ENCODE measurements around the gene PSMB7.

The PSMB7 gene

DNA sequence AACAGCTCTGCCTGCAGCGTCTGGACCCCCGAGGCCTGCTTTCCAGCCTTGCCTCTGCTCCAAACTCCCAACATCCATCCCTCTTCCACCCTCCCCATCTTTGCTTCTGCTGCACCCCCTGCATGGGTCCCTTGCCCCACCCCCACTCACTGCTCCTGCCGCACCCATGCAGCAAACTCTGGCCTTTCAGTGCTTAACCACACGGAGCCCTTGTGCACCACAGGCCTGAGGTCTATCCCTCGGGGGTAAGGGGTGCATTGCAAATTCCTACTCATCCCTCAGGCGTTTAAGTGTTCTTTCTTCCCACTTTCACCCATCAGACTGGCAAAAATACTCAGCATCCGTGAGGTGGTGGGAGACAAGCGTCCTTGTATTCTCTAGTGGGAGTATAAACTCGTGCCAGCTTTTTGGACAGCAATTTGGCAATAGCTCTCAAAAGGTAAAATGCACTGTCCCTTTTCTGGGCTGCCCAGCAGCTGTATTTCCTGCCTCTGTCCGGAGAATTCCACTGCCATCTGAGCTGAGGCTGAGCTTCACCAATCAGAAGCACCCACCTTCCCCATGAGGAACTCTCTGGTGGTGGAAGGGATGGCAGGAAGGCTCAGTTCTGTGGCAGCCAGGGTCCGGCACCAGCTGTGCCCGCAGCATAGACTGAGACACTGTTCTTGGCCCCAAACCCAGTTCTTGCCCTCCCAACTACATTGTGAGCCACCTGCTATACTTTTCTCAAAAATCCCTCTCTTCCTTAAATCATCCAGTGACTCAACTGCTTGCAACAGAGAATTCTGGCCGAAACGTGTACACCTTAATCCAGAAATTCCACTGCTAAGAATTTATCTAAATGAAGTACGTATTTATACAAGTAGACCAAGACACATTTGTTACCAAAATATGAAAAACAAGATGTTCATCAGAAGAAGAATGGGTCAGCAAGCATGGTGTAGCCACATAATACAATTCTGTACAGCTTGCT is 15.0 kb downstream of the PSMB7 start:
- TF ChIP-seq EP300 (IDR thresholded peaks at IDR 0.05; ENCODE audit: borderline replicate concordance) (no peak), TCF12 (IDR thresholded peaks at IDR 0.05; ENCODE audit: low read depth) (no peak), TEAD4 (IDR thresholded peaks at IDR 0.05) (no peak)

DNA sequence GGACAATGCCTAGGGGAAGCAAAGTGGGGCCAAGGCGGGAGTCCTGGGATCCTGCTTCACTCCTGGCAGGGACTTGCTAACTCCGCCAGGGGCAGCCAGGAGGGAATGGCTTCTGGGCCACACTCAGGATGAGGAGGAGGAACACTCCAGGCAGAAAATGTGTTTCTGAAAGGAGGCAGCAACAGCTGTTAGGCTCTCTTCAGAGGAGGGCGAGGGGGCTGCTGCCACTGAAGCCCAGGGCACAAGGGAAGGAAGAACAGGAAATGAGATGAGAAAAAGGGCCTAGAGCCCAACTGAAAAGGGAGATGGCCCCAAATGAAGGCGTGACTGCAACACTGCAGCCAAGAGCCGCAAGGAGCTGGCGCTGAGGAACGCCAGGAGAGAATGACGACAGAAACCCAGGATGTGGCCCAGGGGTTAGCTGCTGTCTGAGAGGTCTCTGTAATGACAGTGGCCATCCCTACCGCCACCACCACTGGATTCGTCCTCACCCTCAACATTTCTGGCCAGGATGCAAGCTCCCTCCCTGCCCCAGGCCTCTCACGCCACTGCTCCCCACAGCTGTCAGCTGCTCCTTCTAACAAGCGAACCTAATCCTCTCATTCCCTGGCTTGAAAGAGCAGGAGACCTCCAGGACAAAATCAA is 15.8 kb downstream of the PSMB7 start:
- TF ChIP-seq CEBPB (IDR thresholded peaks at IDR 0.05) (no peak), EP300 (IDR thresholded peaks at IDR 0.05; ENCODE audit: borderline replicate concordance) (no peak), ZBTB7A (IDR thresholded peaks at IDR 0.05; ENCODE audit: low read depth) (no peak), EGR1 (IDR thresholded peaks at IDR 0.05) (no peak), TCF12 (IDR thresholded peaks at IDR 0.05; ENCODE audit: low read depth) (no peak), CREB1 (IDR thresholded peaks at IDR 0.05; ENCODE audit: low read depth) (no peak), MAX (IDR thresholded peaks at IDR 0.05) (no peak), TEAD4 (IDR thresholded peaks at IDR 0.05) (no peak), TAF1 (IDR thresholded peaks at IDR 0.05; ENCODE audit: low read depth) (no peak), RAD21 (IDR thresholded peaks at IDR 0.05; ENCODE audit: low read depth) (no peak), YY1 (IDR thresholded peaks at IDR 0.05; ENCODE audit: low read depth) (no peak), NFIC (IDR thresholded peaks at IDR 0.05) (no peak), FOXM1 (IDR thresholded peaks at IDR 0.05; ENCODE audit: borderline replicate concordance, low read depth) (no peak)
- TF ChIP-seq, protein P1, sequence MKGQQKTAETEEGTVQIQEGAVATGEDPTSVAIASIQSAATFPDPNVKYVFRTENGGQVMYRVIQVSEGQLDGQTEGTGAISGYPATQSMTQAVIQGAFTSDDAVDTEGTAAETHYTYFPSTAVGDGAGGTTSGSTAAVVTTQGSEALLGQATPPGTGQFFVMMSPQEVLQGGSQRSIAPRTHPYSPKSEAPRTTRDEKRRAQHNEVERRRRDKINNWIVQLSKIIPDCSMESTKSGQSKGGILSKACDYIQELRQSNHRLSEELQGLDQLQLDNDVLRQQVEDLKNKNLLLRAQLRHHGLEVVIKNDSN (IDR thresholded peaks at IDR 0.05) = no peak
- TF ChIP-seq, protein P2, sequence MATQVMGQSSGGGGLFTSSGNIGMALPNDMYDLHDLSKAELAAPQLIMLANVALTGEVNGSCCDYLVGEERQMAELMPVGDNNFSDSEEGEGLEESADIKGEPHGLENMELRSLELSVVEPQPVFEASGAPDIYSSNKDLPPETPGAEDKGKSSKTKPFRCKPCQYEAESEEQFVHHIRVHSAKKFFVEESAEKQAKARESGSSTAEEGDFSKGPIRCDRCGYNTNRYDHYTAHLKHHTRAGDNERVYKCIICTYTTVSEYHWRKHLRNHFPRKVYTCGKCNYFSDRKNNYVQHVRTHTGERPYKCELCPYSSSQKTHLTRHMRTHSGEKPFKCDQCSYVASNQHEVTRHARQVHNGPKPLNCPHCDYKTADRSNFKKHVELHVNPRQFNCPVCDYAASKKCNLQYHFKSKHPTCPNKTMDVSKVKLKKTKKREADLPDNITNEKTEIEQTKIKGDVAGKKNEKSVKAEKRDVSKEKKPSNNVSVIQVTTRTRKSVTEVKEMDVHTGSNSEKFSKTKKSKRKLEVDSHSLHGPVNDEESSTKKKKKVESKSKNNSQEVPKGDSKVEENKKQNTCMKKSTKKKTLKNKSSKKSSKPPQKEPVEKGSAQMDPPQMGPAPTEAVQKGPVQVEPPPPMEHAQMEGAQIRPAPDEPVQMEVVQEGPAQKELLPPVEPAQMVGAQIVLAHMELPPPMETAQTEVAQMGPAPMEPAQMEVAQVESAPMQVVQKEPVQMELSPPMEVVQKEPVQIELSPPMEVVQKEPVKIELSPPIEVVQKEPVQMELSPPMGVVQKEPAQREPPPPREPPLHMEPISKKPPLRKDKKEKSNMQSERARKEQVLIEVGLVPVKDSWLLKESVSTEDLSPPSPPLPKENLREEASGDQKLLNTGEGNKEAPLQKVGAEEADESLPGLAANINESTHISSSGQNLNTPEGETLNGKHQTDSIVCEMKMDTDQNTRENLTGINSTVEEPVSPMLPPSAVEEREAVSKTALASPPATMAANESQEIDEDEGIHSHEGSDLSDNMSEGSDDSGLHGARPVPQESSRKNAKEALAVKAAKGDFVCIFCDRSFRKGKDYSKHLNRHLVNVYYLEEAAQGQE (IDR thresholded peaks at IDR 0.05; ENCODE audit: low read depth) = no peak

DNA sequence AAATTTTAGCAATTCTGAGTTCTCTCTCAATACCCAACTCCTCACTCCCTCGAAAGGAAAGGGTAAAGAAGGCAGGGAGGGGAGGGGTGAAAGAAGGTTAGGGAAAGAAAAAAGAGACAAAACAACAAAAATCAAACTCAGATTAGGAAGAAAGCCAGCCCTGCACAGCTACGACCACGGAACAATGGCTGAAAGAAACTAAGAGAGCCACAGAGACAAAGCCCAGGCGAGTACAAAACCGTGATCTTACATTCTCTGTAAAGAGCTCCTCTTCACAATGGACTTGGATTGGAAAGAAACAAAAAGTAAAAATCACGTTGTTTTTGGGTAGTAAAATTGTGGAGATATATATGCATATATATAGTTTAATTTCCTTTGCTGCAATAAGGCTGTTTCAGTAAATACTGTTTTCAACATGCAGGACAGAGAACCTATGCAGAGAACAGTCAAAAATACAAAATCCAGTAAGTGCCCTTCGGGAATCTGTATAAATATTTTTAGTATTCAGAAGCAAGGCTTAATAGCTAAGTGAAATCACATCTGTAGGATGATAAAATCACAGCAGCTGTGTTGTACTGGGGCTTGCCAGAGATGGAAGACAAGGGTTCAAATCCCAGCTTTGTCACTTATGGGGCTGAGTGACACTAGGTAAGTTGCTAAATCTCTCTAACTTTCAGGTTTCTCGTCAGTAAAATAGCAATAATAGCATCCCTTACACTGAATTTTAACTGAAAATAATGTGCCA is 16.9 kb downstream of the PSMB7 start:
- TF ChIP-seq, protein P1 (IDR thresholded peaks at IDR 0.05) = no peak
- TF ChIP-seq RAD21 (IDR thresholded peaks at IDR 0.05; ENCODE audit: low read depth) (no peak), TEAD4 (IDR thresholded peaks at IDR 0.05) (no peak), TCF12 (IDR thresholded peaks at IDR 0.05; ENCODE audit: low read depth) (no peak), TAF1 (IDR thresholded peaks at IDR 0.05; ENCODE audit: low read depth) (no peak), EP300 (IDR thresholded peaks at IDR 0.05; ENCODE audit: borderline replicate concordance) (no peak), YY1 (IDR thresholded peaks at IDR 0.05; ENCODE audit: low read depth) (no peak), CREB1 (IDR thresholded peaks at IDR 0.05; ENCODE audit: low read depth) (no peak), FOXM1 (IDR thresholded peaks at IDR 0.05; ENCODE audit: borderline replicate concordance, low read depth) (no peak), CEBPB (IDR thresholded peaks at IDR 0.05) (no peak), ZBTB7A (IDR thresholded peaks at IDR 0.05; ENCODE audit: low read depth) (no peak), NFIC (IDR thresholded peaks at IDR 0.05) (no peak), EGR1 (IDR thresholded peaks at IDR 0.05) (no peak)
- TF ChIP-seq, protein P2 (IDR thresholded peaks at IDR 0.05; ENCODE audit: low read depth) = no peak

GRCh38 chr9:124395826-124396225 is 19.4 kb downstream of the PSMB7 start:
- no peak for TF ChIP-seq TEAD4 (IDR thresholded peaks at IDR 0.05)
- no peak for TF ChIP-seq CREB1 (IDR thresholded peaks at IDR 0.05; ENCODE audit: low read depth)
- no peak for TF ChIP-seq NFIC (IDR thresholded peaks at IDR 0.05)
- TF ChIP-seq, protein P1 (IDR thresholded peaks at IDR 0.05) = no peak
- no peak for TF ChIP-seq ZBTB7A (IDR thresholded peaks at IDR 0.05; ENCODE audit: low read depth)
- TF ChIP-seq FOXM1 (IDR thresholded peaks at IDR 0.05; ENCODE audit: borderline replicate concordance, low read depth) = no peak
- TF ChIP-seq TCF12 (IDR thresholded peaks at IDR 0.05; ENCODE audit: low read depth) = no peak
- TF ChIP-seq YY1 (IDR thresholded peaks at IDR 0.05; ENCODE audit: low read depth) = no peak
- TF ChIP-seq EGR1 (IDR thresholded peaks at IDR 0.05) = no peak
- TF ChIP-seq, protein P2 (IDR thresholded peaks at IDR 0.05; ENCODE audit: low read depth) = no peak
- TF ChIP-seq CEBPB (IDR thresholded peaks at IDR 0.05) = no peak
- no peak for TF ChIP-seq MAX (IDR thresholded peaks at IDR 0.05)
- TF ChIP-seq EP300 (IDR thresholded peaks at IDR 0.05; ENCODE audit: borderline replicate concordance) = no peak
- TF ChIP-seq TAF1 (IDR thresholded peaks at IDR 0.05; ENCODE audit: low read depth) = no peak
- TF ChIP-seq RAD21 (IDR thresholded peaks at IDR 0.05; ENCODE audit: low read depth) = no peak
